GM19193 (cell line): ENCODE results near the gene PYDC1.

Experiments used
- POLR2A ChIP-seq: IDR thresholded peaks from 4 replicates; pipeline ENCODE4 v1.6.1; 2011; ENCODE audit not compliant: insufficient read depth, insufficient read length; ENCODE audit errors: extremely low read depth

Gene PYDC1

GRCh38 chr16:31202414-31203375 is 14.2 kb downstream of the PYDC1 start, which contains the start of gene PYCARD:
PYCARD (minus strand) TSS chr16:31202760; CDS start chr16:31202690, 70 bp downstream.
- peak; percentile 32 for TF ChIP-seq POLR2A

- TF ChIP-seq POLR2A: peak; percentile 37
Observed at GRCh38 chr16:31201582-31202413, 15.1 kb downstream of the PYDC1 start.

- no peak for TF ChIP-seq POLR2A
Observed at GRCh38 chr16:31200821-31201568, 15.9 kb downstream of the PYDC1 start.

GRCh38 chr16:31199430-31200041 is 17.4 kb downstream of the PYDC1 start:
- no peak for TF ChIP-seq POLR2A

GRCh38 chr16:31198207-31198882 is 18.6 kb downstream of the PYDC1 start:
- TF ChIP-seq POLR2A: no peak

GRCh38 chr16:31196324-31197088 is 20.4 kb downstream of the PYDC1 start:
- peak; percentile 51 for TF ChIP-seq POLR2A

- no peak for TF ChIP-seq POLR2A
Observed at GRCh38 chr16:31194898-31195297, 22.0 kb downstream of the PYDC1 start.

GRCh38 chr16:31193874-31194273 is 23.1 kb downstream of the PYDC1 start:
- TF ChIP-seq POLR2A: peak; percentile 26

GRCh38 chr16:31192856-31193642 is 23.9 kb downstream of the PYDC1 start:
- TF ChIP-seq POLR2A: no peak

- TF ChIP-seq POLR2A: peak; percentile 16
Observed at GRCh38 chr16:31191697-31192428, 25.1 kb downstream of the PYDC1 start.

- no peak for TF ChIP-seq POLR2A
Observed at GRCh38 chr16:31190818-31191444, 26.0 kb downstream of the PYDC1 start.
